T-helper 22 cell (primary cell): ENCODE data around the gene CPZ.

Experiments used
- DNase-seq: peaks from one replicate; pipeline ENCODE4 v3.0.0-alpha.2; 2020; ENCODE audit warnings: low read depth

The CPZ gene

DNA sequence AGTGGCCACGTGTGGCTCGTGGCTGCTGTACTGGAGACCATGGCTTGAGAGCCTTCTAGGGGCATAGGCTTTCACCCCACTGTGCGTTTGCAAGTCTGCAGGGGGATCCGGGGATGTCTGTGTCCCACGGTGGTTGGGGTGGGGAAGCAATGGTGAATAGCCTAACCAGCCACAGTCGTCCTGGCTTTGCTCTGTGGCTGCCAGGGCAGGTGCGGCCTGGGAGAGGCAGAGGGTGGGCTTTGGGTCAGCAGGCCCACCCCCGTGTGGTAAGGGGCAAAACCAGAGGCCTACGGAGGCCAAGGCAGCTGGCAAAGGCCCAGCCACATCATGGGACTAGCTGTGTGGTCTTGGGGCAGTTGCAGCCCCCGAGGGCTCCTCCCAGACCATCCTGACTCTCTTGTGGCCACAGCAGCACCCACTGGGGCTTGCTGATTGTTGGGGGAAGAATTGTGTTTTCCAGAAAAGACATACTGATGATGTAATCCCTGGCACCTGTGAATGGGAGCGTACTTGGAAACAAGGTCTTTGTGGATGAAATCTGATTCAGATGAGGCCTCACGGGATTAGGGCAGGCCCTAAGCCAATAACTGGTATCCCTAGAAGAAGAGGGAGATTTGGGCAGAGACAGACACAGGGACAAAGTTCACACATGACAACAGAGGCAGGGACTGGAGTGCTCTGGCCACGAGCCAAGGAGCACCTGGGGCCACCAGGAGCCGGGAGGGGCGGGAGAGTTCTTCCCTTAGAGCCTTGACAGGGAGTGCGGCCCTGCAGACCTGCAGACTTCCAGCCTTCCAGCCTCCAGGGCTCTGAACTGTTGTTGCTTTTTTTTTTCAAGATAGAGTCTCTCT lies 2.9 kb downstream of the CPZ start:
- DNase-seq, result no peak

DNA sequence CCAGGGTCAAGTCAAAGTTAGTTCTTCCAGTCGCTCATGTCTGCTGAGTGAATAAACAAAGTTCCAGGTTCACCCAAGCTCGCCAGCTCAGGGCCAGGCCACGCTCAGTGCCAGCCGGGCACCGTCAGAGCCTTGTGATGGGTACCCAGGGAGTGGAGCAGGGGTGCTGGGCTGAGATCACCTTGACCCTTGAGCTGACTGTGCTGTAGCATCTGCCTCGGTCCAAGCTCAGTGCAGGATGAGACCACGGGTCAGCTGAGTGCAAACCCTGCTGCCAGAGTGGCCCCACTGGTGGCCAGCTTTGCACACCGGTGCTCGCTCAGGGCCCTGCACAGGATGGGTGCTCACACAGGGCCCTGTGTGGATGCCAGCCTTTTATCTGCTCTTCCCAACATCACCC lies 4.3 kb downstream of the CPZ start:
- no peak for DNase-seq

DNA sequence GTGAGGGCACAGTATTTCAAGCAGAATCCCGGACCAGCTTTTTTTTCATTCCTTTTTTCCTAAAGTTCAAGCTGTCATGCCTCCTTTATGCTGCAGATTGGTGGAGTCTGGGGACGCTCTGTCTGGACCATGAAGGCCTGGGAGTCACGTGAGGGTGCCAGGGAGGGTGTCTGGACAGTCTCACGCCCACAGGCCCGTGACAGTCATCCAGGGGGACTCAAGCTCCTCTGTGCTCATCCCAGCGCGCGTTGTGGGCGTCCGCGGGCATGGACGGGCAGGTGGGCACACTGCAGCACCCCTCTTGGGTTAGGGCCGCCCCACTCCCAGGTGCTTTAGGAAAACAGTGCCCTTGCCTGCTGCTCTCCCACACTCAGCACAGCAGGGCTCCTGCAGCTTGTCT lies 4.8 kb downstream of the CPZ start:
- DNase-seq, result no peak

DNA sequence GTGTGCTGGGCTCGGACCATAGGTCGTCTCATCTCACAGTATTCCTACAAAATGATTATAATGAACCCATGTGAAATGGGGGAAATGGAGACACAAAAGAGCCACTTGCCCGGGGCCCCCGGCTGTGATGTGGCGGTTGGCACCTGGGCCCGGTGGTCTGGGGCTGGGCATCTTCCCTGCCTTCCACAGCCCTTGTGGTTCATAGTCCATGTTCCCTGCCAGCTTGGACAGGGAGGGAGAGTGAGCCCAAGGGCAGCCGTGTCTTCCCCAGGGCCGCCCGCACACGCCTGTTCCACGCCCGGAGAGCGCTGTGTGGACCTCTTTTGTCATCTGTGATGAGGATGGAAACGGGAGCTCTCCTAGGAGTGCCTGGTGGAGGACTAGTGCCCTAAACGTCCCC lies 5.2 kb downstream of the CPZ start:
- no peak for DNase-seq

DNA sequence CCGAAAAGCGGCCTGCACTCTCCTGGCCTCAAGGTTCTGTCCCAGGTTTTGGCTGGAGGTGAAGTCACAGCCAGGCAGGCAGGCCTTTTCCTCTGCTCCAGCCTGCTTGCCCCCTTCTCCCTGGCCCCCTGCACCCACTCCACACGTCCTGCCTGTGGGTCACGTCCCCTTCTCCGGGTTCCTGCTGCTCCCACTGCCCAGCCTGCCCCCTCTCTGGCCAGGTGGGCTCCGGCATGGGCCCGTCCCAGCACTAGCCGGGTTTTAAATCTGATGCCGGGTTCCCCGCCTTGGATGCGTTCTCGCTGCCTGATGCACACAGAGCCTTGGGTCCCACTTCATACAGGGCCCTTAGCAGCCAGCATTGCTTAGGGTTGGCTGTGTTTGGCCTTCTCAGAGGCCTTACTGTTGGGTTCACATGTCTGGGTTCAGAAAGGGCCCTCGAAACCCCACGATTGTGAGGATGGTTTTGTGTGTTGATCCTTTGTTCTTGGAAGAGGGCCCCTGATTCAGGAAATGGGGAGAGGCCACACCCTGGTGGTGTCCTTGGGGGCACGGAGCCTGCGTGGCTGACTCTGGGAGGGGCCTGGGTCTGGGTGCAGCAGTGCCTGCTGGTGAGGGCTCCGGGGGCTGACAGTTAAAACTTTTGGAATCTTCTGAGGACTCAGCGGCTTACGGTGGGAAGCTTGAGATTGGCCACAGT lies 6.0 kb downstream of the CPZ start:
- no peak for DNase-seq

DNA sequence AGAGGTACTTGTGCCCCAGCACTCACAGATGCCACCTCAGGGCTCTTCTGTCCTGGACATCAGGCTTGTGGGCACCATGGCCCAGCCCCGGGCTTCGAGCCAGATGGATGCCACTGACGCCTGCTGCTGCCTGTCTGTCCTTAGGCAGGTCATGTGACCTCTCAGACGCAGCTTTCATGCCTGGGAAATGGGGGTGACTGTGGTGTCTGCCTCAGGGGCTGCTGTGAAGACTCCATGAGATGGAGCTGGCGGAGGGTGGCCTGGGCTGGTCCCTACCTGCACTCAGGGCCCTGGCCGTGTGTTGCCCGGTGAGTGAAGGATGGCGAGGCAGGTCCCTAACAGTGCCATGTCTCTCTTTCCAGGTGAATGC lies 6.5 kb downstream of the CPZ start:
- DNase-seq, result no peak

DNA sequence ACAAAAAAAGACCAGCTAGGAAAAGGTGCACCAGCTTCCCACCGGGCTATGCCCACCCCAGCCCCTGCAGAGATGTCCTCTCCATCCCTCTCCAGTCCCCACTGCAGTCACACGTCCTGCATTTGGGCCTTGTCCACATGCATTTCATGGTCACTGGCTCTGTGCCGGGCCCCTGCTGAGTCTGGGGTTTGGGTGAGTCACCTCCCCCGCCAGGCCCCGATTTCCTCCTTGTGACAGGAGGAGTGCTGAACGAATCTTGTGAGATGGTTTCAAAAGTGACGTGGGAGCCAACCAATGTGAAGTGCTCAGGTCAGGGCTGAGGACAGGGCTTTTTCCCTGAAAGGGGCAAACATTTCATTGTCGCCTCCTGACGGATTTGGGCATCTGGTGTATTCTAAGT lies 7.1 kb downstream of the CPZ start:
- DNase-seq, result no peak

DNA sequence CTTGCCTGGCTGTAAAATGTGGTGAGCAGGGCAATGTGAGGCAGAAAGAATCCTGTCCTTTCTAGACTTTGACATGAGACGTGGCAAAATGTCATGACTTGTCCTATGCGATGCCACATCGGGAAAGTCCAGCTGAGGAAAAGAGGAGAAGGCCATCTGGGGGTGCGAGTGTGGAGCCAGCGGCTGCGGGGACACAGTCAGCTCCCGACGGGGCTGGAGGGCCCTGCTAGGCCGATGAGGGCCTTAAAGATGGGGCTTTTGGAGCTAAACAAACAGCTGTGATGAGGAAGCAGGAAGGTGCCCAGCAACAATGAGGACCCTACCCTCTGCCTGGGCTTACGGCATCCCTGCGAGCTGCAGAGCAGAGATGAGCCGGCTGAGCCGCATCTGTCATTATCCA lies 7.7 kb downstream of the CPZ start:
- DNase-seq, result no peak

DNA sequence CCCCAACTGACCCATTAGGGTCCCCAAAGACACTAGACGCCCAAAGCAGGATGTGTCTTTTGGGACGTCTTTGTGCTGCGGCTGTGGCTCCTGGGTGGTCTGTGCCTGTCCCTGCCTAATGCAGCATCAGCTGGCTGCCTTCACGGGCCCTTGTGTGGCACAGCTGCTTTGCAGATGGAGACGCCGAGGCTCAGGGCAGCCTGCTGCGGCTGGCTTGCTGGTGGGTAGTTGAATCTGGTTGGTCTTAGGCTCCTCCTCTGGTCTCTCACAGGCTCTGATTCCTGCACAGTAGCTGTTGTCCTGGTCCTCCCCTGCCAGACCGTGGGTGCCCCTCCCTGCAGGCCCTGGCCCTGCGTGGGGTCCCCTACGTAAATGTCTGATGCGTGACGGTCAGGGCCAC lies 8.1 kb downstream of the CPZ start:
- no peak for DNase-seq

DNA sequence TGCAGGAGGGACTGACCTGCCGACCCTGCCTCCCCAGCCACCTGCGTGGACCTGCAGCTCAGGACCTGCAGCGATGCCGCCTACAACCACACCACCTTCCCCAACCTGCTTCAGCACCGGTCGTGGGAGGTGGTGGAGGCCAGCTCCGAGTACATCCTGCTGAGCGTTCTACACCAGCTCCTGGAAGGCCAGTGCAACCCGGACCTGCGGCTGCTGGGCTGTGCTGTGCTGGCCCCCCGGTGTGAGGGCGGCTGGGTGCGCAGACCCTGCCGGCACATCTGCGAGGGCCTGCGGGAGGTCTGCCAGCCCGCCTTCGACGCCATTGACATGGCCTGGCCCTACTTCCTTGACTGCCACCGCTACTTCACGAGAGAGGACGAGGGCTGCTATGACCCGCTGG lies 8.5 kb downstream of the CPZ start:
- no peak for DNase-seq

DNA sequence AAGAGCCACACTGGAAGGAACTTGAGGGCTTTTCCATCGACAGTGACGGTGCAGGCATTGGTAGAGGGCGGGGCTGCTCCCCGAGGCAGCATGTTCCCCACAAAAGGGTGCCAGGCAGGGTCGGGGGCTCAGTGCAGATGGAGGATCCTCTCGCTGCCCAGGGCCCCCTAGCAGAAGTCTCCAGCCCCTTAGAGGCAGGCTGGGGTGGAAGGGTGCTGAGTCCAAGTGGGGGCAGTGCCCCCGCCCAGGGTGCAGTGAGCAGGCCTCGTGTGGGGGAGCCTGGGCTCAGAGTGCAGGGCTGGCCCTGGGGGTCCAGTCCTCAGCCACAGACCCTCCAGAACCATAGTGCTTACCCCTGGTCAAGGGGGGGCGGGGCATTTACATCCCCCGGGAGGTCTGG lies 9.0 kb downstream of the CPZ start:
- DNase-seq, result no peak

DNA sequence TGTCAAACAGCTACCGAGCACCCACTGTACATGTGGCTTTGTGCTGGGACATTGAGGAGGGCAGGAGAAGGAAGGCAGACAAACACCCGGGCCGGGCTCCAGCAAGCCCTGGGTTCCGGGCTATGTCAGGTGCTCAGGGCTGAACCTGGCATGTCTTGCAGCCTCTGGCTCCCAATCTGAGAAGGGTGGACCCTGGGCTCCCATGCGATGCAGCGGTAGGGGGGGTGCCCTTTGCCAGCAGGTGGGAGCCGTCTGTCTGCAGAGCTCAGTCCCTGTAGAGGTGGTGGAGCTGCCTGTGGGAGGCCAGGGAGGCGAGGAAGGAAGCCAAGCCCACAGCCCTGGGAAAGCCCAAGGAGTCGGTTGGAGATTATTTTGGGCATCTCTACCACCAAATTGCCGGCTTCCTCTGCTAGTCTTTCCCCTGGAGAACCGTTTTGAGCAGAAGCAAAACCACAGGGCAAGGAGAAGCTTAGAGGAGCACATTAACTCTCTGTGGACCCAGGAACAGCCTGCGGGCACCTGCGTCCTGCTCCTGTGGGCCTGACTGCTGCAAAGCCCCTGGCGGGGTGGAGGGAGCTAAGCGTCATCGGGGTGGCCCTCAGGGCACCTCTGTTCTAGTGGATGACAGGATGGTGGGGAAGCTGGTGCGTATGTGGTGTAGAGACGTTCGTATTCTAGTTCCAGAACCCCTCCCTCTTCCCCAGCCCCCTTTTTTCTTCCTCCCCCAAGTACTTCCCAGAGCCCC lies 10.3 kb downstream of the CPZ start:
- DNase-seq, result no peak

DNA sequence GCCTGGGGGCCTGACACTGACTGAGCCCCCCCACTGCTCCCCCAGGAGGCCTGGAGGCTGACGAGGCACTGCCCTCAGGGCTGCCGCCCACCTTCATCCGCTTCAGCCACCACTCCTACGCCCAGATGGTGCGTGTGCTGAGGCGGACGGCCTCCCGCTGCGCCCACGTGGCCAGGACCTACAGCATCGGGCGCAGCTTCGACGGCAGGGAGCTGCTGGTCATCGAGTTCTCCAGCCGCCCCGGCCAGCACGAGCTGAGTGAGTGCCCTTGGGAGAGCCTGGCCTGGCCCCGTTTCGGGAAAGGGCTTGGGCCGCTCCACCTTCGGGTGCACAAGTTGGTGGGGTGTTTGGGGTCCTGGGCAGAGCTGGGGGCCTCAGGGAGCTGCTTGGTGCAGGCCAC lies 11.4 kb downstream of the CPZ start:
- DNase-seq, result no peak

DNA sequence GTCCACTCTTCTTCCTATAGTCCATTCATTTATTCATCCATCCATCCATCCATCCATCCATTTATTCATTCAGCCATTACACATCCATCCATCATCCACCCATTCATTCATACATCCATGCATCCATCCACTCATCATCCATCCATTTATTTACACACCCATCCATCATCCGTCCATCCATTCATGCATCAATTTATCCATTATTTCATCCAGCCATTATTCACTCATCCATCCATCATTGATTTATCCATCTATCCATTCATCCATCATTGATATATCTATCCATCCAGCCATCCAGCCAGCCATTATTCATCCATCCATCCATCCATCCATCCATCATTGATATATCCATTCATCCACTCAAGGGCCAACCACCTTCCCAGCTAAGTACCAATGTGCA lies 12.7 kb downstream of the CPZ start:
- DNase-seq, result no peak

DNA sequence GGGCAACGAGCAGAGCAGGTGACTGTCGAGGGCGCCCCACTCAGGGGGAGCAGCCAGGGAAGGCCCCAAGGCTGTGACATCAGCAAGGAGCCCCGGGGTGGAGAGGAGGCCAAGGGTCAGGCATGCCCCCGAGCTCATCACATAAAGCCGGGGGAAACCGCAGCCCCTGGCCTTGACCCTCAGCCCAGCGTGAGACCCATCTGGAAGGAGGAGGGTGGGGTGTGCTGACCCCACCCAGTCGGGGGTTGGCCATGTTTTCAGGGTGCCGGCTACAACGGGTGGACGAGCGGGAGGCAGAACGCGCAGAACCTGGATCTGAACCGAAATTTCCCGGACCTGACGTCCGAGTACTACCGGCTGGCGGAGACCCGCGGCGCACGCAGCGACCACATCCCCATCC lies 13.9 kb downstream of the CPZ start:
- no peak for DNase-seq

DNA sequence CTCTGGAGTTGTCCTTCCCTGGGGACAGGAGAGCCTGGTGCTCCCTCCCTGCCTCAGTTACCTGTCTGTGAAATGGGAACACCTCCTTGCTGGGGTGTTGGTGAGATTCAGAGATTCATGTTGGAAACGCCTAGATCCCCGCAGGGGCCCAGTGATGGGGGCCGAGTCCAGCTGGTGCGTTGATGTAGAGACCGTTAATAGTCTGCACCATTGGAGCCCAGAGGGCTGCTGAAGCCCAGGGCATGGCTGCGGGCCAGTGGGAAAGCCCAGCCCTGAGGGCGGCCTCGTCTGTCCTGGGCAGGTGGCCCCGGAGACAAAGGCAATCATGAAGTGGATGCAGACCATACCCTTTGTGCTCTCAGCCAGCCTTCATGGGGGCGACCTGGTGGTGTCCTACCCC lies 14.4 kb downstream of the CPZ start:
- DNase-seq, result no peak

DNA sequence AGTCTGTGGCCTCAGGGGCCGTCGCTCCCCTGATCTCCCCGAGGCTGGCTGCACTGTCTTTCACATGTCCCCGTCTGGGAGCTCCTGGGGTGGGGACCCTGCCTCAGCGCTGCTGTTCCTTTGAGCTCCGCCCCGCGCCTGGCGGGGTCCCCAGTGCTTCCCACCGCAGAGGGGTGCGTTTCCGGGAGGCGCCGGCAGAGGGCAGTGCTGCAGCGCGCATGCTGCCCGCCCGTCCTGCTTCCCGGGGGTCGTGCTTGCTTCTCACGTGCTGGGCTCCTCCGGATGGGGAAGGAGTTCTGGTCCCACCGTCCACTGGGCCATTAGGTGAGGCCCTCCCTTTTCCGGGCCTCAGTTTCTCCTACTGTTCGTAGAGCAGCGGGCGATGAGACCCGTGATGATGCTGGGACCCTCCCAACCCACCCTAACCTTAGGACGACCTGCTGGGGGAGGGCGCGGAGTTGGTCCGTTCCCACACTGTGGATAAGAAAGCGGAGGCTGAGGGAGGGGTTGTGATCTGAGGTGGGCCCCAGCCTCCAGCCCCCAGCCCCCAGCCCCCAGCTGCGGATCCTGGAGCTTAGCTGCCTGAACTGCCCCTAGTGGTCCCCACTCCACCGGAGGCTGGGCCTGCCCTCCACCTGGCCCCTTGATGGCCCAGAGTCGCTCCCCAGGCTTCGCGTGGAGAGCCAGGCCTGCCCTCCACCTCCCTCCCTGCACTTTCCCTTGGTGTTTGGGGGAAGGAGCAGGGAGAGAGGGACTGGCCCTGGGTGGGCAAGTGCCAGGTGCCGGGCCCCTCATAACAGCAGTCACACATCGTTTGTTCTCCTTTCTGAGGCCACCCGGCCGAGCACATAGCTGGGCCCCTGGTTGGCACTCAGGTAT lies 15.3 kb downstream of the CPZ start:
- no peak for DNase-seq

DNA sequence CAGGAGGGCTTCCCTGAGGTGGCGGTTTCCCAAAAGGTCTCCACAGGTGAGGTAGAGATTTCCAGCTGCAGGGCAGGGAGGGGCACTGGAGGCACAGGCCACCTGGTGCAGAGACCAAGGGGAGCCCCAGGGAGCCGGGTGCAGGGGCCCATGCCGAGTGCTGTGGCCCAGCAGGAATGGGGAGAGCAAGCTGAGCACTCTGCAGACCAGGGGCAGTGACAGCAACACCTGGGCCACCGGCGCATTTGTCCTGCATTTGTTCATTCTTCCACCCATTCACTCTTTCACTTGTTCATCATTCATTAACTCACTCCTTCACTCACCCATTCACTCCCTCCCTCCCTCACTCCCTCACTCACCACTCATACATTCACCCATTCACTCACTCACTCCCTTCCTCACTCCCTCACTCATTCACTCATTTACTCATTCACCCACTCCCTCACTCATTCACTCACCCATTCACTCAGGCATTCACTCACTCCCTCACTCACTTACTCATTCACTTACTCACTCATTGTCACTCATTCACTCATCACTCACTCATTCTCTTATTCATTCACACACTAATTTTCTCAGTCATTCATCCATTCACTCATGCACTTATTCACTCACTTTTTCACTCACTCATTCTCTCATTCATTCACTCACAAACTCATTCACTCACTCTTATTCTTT lies 16.3 kb downstream of the CPZ start:
- no peak for DNase-seq

DNA sequence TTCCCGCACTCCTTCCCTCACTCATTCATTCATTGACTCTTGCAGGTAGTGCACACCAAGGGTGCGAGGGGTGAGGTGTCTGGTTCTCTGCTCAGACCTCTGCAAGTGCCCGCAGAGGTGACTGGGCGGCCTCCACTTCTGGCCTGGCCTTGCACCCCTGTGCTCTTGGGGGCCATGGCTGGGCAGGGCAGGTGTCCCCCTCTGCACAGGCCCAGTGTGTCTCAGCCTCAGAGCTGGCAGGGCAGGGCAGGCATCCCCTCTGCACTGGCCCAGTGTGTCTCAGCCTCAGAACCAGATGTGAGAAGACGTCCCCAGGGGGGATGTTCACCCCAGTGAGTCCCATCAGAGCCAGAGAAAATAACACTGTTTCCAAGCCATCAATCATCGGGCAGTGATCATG lies 16.8 kb downstream of the CPZ start:
- DNase-seq, result no peak

DNA sequence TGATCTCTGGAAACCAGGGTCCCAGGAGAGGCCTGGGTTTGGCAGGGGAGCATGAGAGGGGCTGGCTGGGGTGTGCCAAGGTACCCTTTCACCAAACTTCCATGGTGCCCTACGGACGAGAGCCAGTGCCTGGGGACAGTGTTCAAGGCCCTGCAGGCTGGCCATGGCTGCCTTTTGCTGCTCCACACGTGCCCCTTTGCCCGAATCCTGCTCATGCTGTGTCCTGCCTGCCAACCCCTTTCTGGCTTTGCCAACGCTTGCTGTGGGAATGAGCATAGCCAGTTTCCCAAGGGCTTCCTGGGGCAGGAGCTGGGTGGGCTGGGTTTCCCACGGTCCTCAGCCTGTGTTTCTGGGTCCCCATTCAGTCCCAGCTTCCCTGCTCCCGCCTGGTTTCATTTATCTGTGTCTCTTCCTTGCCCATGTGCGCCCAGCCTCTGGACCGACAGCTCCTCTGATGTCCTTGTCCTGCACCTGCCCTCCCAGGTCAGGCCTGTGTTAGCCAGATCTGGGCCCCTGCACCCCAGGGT lies 17.3 kb downstream of the CPZ start:
- DNase-seq, result no peak

DNA sequence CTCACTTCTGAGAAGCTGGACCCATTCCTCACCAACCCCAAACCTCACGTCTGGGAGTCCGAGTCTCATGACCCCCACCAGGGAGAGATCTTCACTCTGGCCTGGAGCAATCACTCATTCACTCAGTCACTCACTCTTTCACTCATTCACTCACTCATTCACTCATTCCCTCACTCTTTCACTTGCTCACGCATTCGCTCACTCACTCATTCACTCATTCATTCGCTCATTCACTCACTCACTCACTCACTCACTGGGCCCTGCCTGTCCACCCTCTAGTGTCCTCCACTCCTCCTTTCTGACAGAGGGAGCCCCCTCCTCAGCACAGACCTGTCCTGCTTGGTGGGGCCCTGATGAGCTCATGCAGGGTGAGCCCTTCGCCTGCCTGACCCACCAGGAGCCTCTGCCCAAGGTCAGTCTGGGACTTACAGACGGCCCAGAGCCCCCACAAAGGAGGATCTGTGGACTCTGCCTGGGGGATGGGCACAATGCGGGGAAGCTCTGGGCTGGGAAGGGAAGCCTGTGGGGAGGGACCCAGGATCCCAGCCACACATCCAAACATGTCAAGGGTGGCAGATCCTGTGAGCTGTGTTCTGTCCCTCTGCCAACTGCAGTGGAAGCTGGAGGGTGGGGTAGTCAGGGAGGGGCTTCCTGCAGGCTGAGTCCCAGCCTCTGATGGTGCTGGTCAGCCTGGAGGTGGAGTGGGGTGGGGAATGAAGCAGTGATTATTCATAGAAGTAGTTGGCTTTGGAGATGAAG lies 18.5 kb downstream of the CPZ start:
- no peak for DNase-seq
